ENCODE results near the gene STXBP6.

STXBP6 gene

DNA sequence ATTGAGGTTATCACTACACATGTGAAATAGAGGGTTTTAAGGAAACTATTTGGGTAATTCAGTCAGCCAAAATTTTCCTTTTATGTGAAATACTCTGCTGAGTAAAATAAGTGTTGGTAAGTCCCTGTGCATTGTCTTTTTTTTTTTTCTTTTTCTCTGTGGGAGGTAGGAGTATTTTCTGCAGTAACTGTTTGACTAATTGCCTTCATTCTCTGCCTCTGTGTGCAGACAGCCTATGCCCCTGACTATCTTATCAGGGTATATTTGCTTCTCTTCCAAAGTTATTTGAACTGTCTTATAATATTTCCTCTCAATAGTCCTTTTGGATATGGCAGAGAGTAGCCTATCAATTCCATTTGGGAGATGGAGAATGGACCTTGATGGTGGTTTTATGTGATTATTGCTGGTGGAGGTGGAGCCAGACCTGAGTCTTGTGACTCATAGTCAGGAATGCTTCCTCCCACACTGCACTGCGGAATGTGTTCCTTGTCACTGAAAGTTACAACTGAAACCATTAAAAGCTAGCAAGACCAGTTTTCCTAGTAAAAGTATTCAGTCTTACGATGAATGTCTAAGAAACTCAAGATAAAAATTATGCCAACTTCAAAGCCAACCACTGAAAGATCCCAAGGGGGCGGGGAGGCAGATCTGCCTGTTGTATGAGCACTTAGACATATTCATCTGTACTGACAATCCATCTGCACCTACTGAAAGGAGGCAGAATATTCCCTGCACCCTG is 40.9 kb upstream of the STXBP6 start:
- no peak for DNase-seq
- Histone ChIP-seq H3K9me3 (no peaks in the 10 kb centered on the region), H3K4me3 (no peak overlapping the region), H3K27me3 (no peaks in the 10 kb centered on the region), H3K36me3 (no peaks in the 10 kb centered on the region), H3K27ac (peak overlapping the region in 1 of 2 donors; percentile 40), H3K4me1 (peaks cover 0 to 15% (median 0%) of the 10 kb centered on the region in 4 donors)
- intact Hi-C loops (cut with DNase I; ENCODE audit: low total_unique reads) = no loop called here
- no peak for TF ChIP-seq CTCF (IDR thresholded peaks at IDR 0.05)

GRCh38 chr14:25090256-25090655 is 40.3 kb upstream of the STXBP6 start:
- intact Hi-C loops (cut with DNase I; ENCODE audit: low total_unique reads) = no loop called here
- H3K27ac ChIP-seq = peak overlapping the region in 1 of 2 donors; percentile 40
- peaks cover 0 to 15% (median 0%) of the 10 kb centered on the region in 4 donors for H3K4me1 ChIP-seq
- H3K4me3 ChIP-seq = no peak overlapping the region
- H3K9me3 ChIP-seq = no peaks in the 10 kb centered on the region
- no peaks in the 10 kb centered on the region for H3K27me3 ChIP-seq
- H3K36me3 ChIP-seq = no peaks in the 10 kb centered on the region
- DNase-seq = no peak
- no peak for TF ChIP-seq CTCF (IDR thresholded peaks at IDR 0.05)

DNA sequence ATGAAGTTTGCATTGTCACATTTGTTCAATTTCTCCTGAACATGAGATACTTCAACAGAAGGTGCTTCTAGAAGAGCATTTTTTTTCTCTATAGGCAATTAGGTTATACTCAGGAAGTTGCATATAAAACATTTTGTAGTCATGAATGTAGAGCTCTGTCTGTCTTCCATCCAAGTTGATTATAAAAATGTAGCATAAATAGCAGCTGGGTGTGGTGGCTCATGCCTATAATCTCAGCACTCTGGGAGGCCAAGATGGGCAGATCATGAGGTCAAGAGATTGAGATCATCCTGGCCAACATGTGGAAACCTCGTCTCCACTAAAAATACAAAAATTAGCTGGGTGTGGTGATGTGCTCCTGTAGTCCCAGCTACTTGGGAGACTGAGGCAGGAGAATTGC is 39.5 kb upstream of the STXBP6 start:
- no peak for TF ChIP-seq CTCF (IDR thresholded peaks at IDR 0.05)

DNA sequence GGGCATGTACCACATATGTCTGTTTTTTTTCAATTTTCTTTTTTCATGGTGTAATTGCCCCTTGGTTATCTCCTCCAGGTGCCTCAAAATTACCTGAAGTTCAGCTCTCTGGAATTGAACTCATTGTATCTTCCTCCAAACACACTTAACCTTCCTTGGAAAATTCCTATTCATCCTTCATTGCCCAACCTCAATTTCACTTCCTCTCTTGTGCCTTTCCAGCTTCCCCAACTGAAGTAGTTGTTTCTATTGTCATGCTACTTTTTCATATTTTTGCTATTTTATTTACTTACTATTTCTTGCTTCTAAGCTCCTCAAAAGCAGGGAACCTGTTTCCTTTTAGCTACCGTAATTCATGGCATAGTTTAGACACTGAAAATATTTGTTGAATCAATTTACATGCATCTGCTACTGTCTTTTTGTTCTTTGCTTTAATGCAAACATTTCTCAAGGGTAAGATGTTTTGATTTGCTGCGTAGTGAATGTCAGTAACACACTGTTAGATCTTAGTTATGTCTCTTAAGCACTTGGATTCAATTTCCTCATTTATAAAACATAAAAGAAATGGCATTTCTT is 37.0 kb upstream of the STXBP6 start:
- no peak overlapping the region for H3K27ac ChIP-seq
- no peaks in the 10 kb centered on the region for H3K36me3 ChIP-seq
- H3K9me3 ChIP-seq = no peaks in the 10 kb centered on the region
- no peak overlapping the region for H3K4me3 ChIP-seq
- no peaks in the 10 kb centered on the region for H3K27me3 ChIP-seq
- intact Hi-C loops (cut with DNase I; ENCODE audit: low total_unique reads) = no loop called here
- no peak for DNase-seq
- H3K4me1 ChIP-seq = peaks cover 0 to 15% (median 0%) of the 10 kb centered on the region in 4 donors
- no peak for TF ChIP-seq CTCF (IDR thresholded peaks at IDR 0.05)

More for the DNA sequence above, 39.5 kb upstream of the STXBP6 start:
- H3K9me3 ChIP-seq = no peaks in the 10 kb centered on the region
- no peaks in the 10 kb centered on the region for H3K27me3 ChIP-seq
- no peaks in the 10 kb centered on the region for H3K36me3 ChIP-seq
- no peak for DNase-seq
- H3K27ac ChIP-seq = no peak overlapping the region
- intact Hi-C loops (cut with DNase I; ENCODE audit: low total_unique reads) = no loop called here
- peaks cover 0 to 15% (median 0%) of the 10 kb centered on the region in 4 donors for H3K4me1 ChIP-seq
- no peak overlapping the region for H3K4me3 ChIP-seq

DNA sequence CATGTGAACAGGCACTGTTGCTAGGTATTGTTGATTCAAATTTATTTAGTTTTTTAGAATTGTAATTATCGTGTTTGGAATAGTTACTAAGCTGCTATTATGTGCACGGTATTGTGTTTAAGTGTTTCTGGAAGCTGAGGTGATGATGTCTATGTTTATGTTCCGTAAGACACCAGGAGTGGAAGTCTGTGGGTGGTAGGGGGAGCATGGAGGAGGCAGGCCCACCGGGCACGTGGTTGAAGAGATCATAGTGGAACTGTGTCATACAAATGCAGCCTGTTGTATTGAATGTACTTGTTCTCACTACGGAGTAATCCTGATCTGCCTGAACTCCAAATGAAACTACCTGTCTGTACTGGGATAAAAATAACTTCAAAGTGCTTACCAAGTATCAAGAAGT is 36.1 kb upstream of the STXBP6 start:
- Histone ChIP-seq H3K27ac (no peak overlapping the region), H3K27me3 (no peaks in the 10 kb centered on the region), H3K9me3 (no peaks in the 10 kb centered on the region), H3K36me3 (no peaks in the 10 kb centered on the region), H3K4me3 (no peak overlapping the region), H3K4me1 (peaks cover 0 to 12% (median 0%) of the 10 kb centered on the region in 4 donors)
- intact Hi-C loops (cut with DNase I; ENCODE audit: low total_unique reads) = no loop called here
- no peak for TF ChIP-seq CTCF (IDR thresholded peaks at IDR 0.05)
- DNase-seq = no peak
